Left renal cortex interstitium (tissue), 4 donors: ENCODE results near the gene FAM135A. TPM values are rescaled to one million over a fixed set of nuclear protein-coding genes. Genes with fewer than 3 reads are reported as not detected.

Experiments used
- DNase-seq, 4 donors: peaks; one replicate each; pipeline ENCODE4 v3.0.0-alpha.2; 2013; ENCODE audit warnings: low read depth in 4 of 4, low spot score in 2 of 4, missing footprints in 1 of 4
- polyA plus RNA-seq, 4 donors: library from polyadenylated mRNA; unstranded; fragments of 120-200 nt; gene quantifications; one replicate each; pipeline ENCODE4 v1.2.1, GENCODE V29; 2013; ENCODE audit not compliant: insufficient read length in 4 of 4

Gene FAM135A
- polyA plus RNA-seq, result 10 to 100 TPM; 23.9 to 39.6 (median 27.9) TPM

DNA sequence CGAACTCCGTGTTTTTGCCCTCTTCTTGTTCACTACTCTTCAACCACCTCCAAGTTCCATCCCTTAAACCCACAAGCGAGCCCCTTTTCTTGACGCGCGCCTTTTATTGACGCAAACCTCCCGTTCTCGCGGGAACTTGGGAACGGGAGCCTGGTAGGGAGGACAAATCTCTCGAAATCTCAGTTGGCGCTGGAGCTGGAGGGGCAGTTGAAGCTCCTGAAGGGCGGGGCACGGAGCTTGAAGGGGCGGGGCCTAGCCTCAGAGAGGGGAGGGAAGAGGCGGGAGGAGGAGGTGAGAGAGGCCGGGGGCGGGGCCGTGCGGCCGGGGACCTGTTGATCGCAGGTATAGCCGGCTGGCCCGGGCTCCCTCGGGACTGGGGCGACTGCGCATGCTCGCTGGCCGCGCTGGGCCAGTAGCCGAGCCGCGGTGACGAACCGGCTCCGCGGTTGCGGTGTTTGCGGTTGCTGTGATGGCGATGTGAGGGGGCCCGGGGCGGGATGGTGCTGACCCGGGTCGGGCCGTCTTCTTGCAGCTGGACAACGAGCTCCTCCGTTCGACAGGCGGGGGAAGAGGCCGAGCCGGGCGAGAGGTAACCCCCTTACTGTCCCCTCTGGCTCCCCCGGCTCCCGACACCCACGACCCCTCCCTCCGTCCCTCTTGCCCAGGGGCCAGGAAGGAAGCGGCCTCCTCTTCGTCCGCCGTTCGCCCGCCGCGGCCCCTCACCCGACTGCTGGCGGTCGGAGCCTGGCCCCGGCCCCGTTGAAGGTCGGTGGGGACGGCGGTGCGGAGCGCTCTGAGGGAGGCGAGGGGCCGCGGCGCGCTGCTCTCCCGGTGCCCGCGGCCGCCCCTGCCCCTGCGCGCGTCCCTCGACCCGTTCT is at the start of gene FAM135A:
FAM135A (plus strand) TSS at position 395 of the 878 bp plus-strand sequence. CDS start 14,835 bp downstream, outside the sequence.
- peak; percentile 96 to 99 (median 98) for DNase-seq

DNA sequence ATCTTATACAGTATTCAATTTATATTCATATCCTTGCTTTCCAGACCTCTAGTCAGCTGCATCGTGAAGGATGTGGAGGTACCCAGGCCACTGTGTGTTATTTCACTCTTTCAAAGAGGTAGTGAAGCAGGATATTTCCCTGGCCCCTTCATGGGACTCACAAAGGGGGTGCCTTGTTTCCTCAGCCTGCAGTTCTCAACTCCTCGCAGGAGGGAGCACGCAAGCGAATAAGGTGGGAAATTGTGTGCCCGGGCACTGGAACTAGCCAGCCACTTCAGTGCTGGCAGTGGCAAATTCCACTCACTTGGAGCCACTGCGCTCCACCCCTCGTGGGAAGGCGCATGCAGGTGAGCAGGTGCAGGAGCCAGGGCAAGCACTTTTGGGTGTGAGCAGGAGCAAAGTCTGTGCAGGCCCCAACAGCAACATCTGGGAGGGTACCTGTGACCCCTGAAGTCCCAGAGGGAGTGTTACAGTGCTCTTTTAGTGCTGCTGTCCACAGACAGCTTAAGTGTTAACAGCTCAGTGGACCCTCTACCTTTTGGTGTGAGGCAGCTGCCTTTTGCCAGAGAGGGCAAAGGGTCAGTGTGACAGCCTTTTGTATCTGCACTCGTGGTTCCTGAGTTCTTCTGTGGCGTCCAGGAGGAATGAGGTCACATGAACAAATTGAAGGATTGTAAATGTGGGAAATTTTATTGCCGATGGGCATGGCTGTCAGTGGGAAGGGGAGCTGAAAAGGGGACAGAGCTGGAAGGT is 49.4 kb upstream of the FAM135A start:
- DNase-seq, result no peak

DNA sequence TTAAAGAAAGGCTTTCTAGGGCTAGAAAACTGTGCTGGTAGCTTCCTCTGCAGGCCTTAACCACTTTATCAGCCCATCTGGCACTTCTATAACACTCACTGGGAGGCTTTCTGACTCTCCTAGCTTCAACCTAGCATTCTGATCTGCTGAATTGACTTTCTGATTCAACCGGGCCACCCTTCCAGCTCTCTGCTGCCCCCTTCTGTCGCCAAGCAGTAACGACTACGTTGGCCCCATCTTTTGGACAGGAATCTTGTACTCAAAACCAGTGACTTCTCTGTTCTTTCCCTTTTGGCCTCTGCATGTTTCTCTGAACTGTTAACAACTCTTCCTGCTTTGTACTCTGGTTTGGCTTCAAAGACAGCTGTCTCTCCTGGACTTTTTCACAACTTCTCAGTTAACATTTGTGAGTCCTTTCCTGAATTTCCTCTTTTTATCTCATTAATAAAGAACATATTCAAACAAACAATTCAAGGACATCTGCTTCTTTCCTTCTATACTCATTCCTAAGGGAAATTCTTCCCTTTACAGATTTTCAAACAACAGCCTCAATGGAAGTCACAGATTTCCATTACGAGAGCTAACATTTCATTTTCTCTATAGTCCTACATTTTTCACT is 43.9 kb upstream of the FAM135A start:
- peak in 2 of 4 donors; percentile 34 to 38 for DNase-seq

DNA sequence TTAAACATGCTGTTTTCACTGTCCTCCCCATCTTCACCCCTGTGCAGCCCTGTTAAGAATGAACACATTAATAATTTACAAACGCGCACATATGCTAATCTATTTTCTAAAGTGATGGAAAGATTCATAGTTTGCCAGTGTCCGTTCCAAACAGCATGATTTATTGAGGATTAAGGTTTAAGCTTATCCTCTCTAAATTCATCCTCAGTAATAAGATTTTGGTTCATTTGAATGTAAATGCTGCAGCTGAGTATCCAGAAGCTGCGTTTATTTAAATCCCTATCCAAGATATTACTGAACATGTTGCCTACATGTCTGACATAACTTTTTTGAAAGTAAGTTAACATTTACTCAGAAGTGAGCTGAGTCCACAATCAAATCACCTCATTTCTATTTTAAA is 42.8 kb upstream of the FAM135A start:
- DNase-seq, result no peak

DNA sequence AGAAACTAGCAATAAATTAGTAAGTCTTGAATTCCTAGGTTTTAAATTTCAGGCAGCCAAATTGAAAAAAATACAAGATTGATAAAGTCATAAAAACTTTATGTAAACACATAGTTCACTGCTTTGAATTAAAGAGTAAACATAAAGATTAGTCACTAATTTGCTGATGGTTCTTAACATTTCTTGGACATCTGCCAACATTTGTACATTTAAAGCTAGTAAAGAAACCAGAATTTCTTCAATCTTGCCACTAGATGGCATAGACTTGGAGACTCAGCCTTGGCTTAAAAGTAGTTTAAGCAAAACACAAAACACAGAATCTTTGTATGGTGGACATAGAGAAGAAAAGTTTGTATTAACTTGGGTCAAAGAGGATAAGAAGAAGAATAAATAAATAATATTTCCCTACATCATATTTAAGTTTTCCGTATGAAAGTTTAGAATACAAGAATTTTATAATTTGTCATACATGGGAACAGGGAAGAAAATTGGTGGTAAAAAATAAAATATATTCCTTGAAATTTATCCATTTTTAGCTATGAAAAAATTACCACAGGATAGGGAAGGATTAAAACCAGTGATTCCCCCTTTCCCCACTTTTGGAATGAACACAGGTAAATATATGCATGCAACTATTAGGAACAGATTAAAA is 41.7 kb upstream of the FAM135A start:
- DNase-seq, result peak; percentile 34 to 48 (median 36)

DNA sequence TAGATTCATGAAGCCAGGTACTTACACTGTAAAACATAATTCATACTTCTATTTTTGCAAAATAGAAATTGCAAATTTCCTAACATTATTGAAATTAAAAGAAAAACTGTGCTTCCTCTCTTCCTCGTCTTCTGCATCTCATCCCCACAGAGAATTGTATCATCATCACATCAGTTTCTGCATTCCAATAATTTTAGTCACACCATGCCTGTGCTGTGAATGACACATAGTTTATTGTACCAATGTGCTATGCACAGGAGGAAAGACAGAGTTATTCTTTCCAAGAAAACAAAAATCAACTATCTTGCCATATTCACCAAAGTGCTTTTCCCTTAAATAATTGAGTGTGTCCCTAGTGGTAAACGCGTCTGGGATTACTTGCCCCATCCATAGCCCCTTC is 38.1 kb upstream of the FAM135A start:
- DNase-seq, result no peak

DNA sequence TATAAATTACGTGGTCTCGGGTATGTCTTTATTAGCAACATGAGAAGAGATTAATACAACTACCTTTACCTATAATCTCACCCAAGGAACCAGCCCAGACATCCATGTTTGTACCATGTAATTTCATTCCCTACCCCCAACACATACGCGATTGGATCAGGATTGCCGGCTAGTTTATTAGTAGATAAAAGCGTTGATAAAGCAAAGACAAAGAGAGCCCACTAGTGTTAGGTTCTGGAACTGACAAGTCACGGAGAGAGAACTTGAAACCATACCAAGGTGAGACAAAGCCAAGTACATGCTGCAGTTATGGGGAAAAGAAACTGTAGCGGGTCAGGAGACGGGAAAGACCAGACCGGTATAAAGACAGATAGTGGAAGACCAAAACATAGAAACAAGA is 37.4 kb upstream of the FAM135A start:
- no peak for DNase-seq

DNA sequence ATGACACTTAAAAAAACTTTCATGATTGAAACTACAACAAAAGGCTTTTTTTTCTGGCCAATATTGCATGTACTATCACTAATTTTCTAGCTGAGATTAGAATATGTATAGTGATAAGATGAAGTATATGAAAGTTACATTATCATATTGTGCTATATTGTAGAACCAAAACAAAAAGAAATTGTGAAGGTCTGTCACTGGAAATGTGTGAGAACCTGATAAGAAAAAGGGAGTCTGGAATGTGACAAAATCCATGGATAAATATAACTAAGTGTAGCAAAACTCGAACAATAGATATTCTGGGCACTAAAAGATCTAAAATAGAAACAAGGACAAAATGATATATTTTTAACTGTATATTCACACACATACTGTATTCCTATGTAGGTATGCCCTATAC is 36.7 kb upstream of the FAM135A start:
- no peak for DNase-seq

DNA sequence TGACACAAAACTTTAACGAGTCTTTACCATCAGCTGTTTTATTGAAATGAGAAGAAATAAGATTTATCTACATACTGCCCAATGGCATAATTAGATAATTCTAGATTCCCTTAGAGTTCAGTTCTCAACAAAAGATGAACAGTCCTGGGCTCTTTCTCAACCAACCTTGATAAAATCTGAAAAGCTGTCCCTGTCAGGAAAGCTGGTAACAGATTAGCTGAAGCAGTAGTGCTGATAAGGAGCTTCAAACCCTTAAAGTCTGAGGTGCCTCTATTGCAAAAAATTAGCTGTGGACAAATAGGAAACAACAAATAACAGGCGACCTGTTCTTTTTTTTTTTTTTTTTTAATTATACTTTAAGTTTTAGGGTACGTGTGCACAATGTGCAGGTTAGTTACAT is 35.9 kb upstream of the FAM135A start:
- no peak for DNase-seq

DNA sequence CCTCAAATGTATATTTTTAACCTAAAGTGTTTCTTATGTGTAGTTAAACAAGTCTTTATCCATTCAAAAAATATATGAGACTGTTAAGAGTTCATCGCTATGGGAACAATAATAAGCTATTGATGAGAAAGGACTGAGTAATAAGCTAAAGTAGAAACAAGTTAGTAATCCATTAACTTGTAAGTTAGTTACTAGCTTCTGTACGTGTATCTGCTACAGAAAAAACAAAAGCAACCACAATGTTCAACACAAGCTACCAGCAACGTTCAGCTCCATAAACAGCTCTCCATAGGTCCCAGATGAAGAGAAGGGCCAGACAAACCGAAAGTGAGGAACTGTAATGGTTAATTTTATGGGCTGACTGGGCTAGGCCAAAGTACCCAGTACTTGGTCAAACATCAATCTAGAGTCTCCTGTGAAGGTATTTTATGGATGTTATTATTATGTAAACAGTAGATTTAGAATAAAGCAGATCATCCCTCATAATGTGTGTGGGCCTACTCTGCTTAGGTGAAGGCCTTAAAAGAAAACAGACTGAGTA is 33.8 kb upstream of the FAM135A start:
- DNase-seq, result no peak

DNA sequence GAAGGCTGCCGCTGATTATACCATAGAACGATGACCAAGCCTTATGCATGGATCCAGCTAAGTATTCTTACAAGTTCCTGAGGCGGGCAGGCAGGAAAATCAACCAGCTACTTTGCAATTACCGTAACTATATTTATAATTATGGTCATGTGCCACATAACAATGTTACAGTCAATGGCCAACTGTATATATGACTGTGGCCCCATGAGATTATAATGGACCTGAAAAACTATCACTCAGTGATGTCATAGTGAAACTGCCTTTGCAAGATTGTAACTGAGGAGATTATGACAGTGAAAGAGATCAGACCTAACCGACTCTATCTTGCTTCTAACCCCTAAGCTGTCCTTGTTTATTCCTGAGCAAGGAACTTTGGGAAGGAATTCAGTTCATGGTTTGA is 33.1 kb upstream of the FAM135A start:
- no peak for DNase-seq

DNA sequence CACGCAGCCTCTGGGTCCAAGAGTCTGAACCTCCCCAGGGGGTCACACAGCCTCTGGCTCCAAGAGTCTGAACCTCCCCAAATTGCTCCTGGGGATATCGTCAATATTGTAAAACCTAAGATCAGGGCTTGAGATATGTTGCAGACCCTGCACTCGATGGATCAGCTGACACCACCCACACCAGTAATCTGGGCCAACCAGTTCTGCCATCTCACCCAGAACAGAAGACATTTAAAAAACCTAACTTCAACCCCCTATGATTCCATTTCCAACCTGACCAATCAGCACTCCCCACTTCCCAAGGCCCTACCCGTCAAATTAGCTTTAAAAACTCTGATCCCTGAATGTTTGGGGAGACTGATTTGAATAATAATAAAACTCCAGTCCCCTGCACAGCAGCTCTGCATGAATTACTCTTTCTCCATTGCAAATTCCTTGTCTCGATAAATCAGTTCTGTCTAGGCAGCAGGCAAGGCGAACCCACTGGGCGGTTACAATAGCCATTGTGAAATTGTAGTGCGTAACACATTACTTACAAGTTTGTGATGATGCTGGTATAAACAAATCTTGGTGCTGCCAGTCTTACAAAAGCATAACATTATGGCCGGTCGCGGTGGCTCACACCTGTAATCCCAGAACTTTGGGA is 32.4 kb upstream of the FAM135A start:
- no peak for DNase-seq

DNA sequence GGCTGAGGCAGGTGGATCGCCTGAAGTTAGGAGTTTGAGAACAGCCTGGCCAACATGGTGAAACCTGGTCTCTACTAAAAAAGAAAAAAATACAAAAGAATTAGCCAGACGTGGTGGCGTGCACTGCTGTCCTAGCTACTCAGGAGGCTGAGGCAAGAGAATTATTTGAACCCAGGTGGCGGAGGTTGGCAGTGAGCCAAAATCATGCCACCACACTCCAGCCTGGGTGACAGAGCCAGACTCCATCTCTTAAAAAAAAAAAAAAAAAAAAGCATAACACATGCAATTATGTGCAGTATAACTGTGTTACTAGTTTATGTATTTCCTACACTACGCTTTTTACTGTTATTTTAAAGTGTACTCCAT is 31.9 kb upstream of the FAM135A start:
- DNase-seq, result no peak

DNA sequence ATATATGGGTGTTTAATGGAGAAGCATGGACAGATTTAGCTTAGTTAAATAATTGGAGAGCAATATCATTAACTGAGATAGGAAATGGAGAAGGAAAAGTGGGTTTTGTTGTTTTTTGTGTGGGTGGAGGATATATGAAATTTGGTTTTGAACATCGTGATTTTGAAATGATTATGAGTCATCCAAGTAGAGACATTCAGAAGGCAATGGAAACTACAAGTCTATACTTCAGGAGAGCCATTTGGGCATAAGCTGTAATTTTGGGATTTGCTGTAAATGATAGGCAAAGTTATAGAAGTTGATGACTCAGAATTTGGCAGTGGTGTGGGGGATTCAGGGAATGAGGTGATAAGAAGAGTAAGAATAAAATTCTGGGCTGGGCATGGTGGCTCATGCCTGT is 27.4 kb upstream of the FAM135A start:
- DNase-seq, result no peak

DNA sequence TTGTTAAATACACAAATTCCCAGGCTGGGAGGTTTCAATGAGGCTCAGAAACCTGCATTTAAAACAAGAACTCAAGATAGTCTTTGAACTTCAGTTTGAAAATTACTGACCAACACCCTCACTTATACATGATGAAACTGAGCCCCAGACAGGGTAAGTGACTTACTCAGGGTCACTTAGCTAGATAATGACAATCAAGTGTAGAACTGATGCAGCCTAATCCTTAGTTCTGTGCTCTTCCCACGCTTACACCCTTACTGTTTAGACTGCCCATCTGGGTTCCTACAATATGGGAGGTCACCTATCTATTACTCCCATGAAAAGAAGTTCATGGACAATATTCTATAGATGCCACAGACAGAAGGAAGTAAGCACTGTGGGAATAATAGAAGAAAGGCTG is 24.5 kb upstream of the FAM135A start:
- DNase-seq, result no peak

DNA sequence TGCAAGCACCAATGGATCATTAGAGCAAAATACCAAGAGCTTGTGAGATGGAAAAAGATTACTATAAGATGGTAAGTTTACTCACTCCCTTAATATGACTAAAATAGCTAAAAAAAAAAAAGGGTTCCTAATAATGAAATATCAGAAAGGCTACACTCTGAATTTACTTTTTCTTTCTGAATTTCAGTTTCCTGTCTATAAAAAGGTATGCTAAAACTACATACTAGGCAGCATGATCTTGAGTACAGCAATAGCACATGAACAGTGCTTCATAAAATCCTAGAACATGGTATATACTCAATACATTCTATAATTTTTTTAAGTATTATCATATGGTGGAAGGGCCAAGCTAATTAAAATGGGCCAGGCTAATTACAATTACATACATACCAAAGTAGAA is 24.0 kb upstream of the FAM135A start:
- DNase-seq, result no peak

DNA sequence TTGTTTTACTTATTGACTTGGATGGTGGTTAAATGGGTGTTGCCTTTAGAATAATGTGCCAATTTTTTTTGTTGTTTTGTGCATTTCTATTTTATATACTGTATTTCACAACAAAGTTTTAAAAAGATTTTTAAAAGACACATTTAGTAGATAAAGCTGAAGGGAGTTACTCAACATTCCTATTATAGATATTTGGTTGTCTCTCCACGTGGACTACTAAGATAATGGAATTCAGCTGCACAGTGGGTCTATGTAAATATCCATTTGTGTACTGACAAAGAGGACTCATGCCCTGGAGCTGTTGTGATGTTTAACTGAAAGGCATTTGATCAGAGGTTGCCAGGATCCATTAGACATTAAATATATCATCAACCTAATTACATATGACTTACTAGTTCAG is 23.2 kb upstream of the FAM135A start:
- DNase-seq, result no peak

DNA sequence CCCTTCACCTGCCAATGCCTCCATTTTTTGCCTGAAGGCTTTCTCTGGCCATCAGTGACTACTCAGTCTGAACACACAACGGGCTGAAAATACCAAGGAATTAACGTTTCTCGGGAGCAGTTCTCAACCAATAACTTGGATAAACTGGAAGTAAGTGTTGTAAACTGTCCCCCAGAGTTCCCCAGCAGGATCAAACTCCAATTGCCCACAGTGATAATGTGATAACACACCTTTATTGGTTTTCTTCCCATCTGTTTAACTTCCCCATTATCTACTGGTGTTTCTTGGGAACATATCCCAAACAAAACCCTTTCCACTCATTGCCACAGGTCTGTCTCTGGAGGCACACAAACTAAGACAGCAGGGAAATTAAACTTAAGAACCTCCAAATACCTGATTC is 21.8 kb upstream of the FAM135A start:
- no peak for DNase-seq

DNA sequence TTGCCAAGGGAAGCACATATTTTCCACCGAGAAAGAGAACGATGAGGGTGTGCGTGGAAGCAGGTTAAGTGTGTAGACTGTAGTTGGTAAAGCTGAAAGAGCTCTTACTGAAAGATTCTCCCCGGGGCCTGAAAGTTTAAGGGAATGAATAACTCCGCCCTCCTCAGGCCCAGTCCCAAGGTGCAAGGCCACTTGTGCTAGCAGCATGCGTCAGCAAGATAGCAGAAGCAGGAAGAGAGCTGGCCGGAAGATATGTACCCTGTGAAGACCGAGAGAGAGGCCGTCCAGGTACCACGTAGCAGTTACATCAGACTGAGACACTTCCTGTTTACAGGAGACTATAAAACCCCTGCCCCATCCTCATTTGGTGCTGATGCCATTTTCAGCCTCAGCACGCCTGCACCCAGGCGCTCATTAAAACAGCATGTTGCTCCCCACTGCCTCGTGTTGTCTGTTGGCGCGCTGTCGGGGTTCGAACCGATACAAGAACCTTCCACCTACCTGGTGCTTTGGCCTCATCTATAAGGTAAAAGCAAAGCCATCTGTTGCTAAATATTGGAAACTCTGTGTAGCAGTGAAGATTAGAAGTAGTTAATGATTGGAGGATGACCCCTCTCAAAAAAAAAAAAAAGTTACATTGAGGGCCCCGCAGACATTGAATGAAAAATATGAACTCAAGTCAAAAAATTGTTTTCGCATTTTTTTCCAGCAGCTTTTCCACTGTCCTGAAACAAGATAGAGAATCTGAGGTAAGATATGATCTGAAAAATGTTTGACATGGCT is 18.6 kb upstream of the FAM135A start:
- DNase-seq, result no peak
